Endothelial cell of umbilical vein (primary cell): ENCODE measurements around the gene COQ3.
A peak's percentile ranks its signal among the peaks of the same experiment; 100 is the strongest.

Experiments
- CTCF ChIP-seq, 2 donors: IDR thresholded peaks; 1 replicate in 1 of 2; 2 replicates in 1 of 2; pipeline ENCODE4 v1.5.1; 2011; ENCODE audit warnings: low read length in 2 of 2, mild to moderate bottlenecking in 2 of 2, moderate library complexity in 2 of 2, control low read depth in 1 of 2, inconsistent platforms in 1 of 2, low read depth in 1 of 2; ENCODE audit not compliant: insufficient read depth in 1 of 2; ENCODE audit errors: extremely low read depth in 1 of 2
- JUN ChIP-seq: IDR thresholded peaks from 2 replicates; pipeline ENCODE4 v1.6.1; 2011; ENCODE audit warnings: borderline replicate concordance, low read depth; ENCODE audit not compliant: insufficient read length, insufficient read depth

- TF ChIP-seq CTCF (IDR thresholded peaks at IDR 0.05; ENCODE audit: extremely low read depth in 1 of 2, insufficient read depth in 1 of 2, low read depth in 1 of 2, low read length in 2 of 2) (peak; percentile 37 to 53), JUN (no peak)
Measured at GRCh38 chr6:99334526-99335127, 59.4 kb downstream of the COQ3 start.
